Mononuclear cell (primary cell): Measurements from ENCODE around the gene ASAP2. TPM values are rescaled to one million over a fixed set of nuclear protein-coding genes. Genes with fewer than 3 reads are reported as not detected.

Experiments used
- H3K27me3 ChIP-seq: 2 replicates; pipeline ENCODE4 v1.6.0; 2011; ENCODE audit warnings: low read length, control low read depth; ENCODE audit not compliant: insufficient read depth
- H3K4me1 ChIP-seq: 2 replicates; pipeline ENCODE4 v1.5.1; 2011; ENCODE audit warnings: mild to moderate bottlenecking, low read length, control low read depth; ENCODE audit not compliant: insufficient read depth
- H3K4me3 ChIP-seq: 2 replicates; pipeline ENCODE4 v1.5.1; 2011; ENCODE audit warnings: mild to moderate bottlenecking, low read length, moderate library complexity
- H3K9me3 ChIP-seq: 2 replicates; pipeline ENCODE4 v1.5.1; 2011; ENCODE audit warnings: low read depth, mild to moderate bottlenecking, control low read depth, low read length
- total RNA-seq: library from RNA; depleted of rRNA; stranded (reverse); fragments of >200 nt; gene quantifications from one replicate; pipeline ENCODE4 v1.2.3, GENCODE V29; 2012

The ASAP2 gene
- total RNA-seq, 1 donor: 4.6 TPM

- no peak overlapping the region for H3K4me3 ChIP-seq
Observed at GRCh38 chr2:9445089-9445488, 238.5 kb downstream of the ASAP2 start.

GRCh38 chr2:9451231-9451630 is 244.6 kb downstream of the ASAP2 start:
- Histone ChIP-seq H3K27me3 (no peaks in the 10 kb centered on the region), H3K4me1 (no peaks in the 10 kb centered on the region), H3K9me3 (no peaks in the 10 kb centered on the region), H3K4me3 (no peak overlapping the region)

More at GRCh38 chr2:9445089-9445488, 238.5 kb downstream of the ASAP2 start:
- no peaks in the 10 kb centered on the region for H3K27me3 ChIP-seq
- no peaks in the 10 kb centered on the region for H3K4me1 ChIP-seq
- no peaks in the 10 kb centered on the region for H3K9me3 ChIP-seq

Other genes starting within 250 kb of the ASAP2 start
- 9.2 TPM for gene MBOAT2, start 203.1 kb upstream of the ASAP2 start, total RNA-seq
- 12.1 TPM for gene ITGB1BP1, start 216.7 kb downstream of the ASAP2 start, total RNA-seq
- gene CPSF3, start 216.8 kb downstream of the ASAP2 start, total RNA-seq: 19.1 TPM